Measurements from ENCODE around the gene LHX6. TPM values are rescaled to one million over a fixed set of nuclear protein-coding genes. Genes with fewer than 3 reads are reported as not detected.

Gene LHX6
- total and polyA plus RNA-seq, 2 of the 8 experiments (the other 6 are each of a cell fraction or from before 2014, with no cell fraction given): 0.92 to 1.2 TPM

DNA sequence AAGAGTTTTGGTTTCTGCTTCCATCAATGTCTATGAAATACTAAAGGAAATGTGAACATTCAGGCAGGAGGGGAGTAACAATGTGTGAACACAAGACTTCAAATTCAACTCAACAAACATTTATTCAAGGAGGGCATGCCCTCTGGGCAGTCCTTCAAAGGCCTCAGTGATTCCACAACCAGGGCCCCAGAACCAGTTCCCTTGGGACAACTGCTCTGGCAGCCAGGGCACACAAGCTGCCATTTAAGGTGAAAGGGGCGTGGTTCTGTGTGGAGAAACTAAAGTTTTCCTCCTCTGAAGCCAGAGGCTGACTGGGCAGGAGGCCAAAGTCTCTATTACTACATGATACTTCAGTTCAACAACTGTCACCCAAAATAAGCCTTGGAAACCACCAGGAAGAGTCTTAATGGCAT, 32.7 kb upstream of the LHX6 start:
- H3K9me3 ChIP-seq (ENCODE audit: insufficient read depth in 2 of 2, low read depth in 1 of 2, low read length in 1 of 2): no peaks in the 10 kb centered on the region
- peaks cover 4% of the 10 kb centered on the region; the same call in 1 of the 2 replicates for H3K23me2 ChIP-seq (ENCODE audit: low read depth, low read length)
- ChIA-PET CTCF (ENCODE audit: partially characterized antibody) (interaction anchor here (0.7 to 10.6 kb wide), 2 partner anchors 88 to 136 kb away, joined by 3 to 72 read pairs; no protein-coding TSS in a partner anchor), POLR2A (ENCODE audit: partially characterized antibody) (interaction anchor here (0.9 to 1.1 kb wide), 2 partner anchors 68 to 77 kb away, joined by 3 to 4 read pairs; no protein-coding TSS in a partner anchor)
- peaks cover 0 to 31% of the 10 kb centered on the region in 2 experiments; a peak in 3 of 4 replicates for H3K79me2 ChIP-seq (ENCODE audit: control insufficient read depth in 1 of 2, insufficient read depth in 2 of 2, low read length in 2 of 2)
- H4K91ac ChIP-seq (replicated peaks; ENCODE audit: insufficient read length, low read length): no peak overlapping the region
- H3K4me1 ChIP-seq (replicated peaks in 1 of 4; ENCODE audit: control insufficient read depth in 3 of 4, insufficient read depth in 4 of 4, low read length in 3 of 4): peaks cover 0 to 6% (median 2%) of the 10 kb centered on the region in 4 experiments; a peak in 4 of 7 replicates
- no peak for DNase-seq (ENCODE audit: low read depth in 1 of 2, low spot score in 2 of 2)
- H2AFZ ChIP-seq (ENCODE audit: low read length): no peak overlapping the region
- H3K14ac ChIP-seq (ENCODE audit: insufficient read length): no peak overlapping the region
- no peak overlapping the region for H2BK15ac ChIP-seq (ENCODE audit: low read length)
- H3K36me3 ChIP-seq (ENCODE audit: control insufficient read depth in 2 of 4, insufficient read depth in 4 of 4, low read length in 3 of 4): peaks cover 3 to 15% (median 8%) of the 10 kb centered on the region in 4 experiments; a peak in 7 of 8 replicates
- H2AK5ac ChIP-seq (ENCODE audit: low read depth, low read length): no peak overlapping the region
- 80% methylated on average over 1 of the region's 1 CpG; no CpG with 5 or more reads in 1 of the 2 experiments for WGBS, 2 experiments (ENCODE audit: extremely low coverage in 1 of 2, insufficient coverage in 1 of 2, insufficient read length in 1 of 2, insufficient replicate concordance in 2 of 2, low coverage in 1 of 2, low lambda C conversion rate in 2 of 2, missing lambda C conversion rate in 1 of 2)
- H3K9ac ChIP-seq (replicated peaks in 1 of 4; ENCODE audit: extremely low read depth in 1 of 4, low read depth in 3 of 4, low read length in 3 of 4): no peak overlapping the region
- H3K56ac ChIP-seq (replicated peaks; ENCODE audit: insufficient read length, low read depth, low read length): no peak overlapping the region
- H2BK20ac ChIP-seq (ENCODE audit: low read length): no peak overlapping the region
- H3K27me3 ChIP-seq (replicated peaks in 1 of 4; ENCODE audit: control insufficient read depth in 3 of 4, extremely low read depth in 1 of 4, insufficient read depth in 3 of 4, low read length in 3 of 4): no peaks in the 10 kb centered on the region
- H3K18ac ChIP-seq (ENCODE audit: extremely low read depth, low read length): no peak overlapping the region
- H4K5ac ChIP-seq (ENCODE audit: insufficient read length, low read depth, low read length): no peak overlapping the region
- H3K79me1 ChIP-seq (ENCODE audit: low read depth, low read length): peaks cover 4% of the 10 kb centered on the region; the same call in 1 of the 2 replicates
- H4K8ac ChIP-seq (ENCODE audit: extremely low read depth, insufficient read depth, low read length): no peak overlapping the region
- no peak overlapping the region for H3K4me2 ChIP-seq (ENCODE audit: insufficient read depth in 1 of 2, low read depth in 2 of 2, low read length in 2 of 2)
- no peak overlapping the region for H3K4me3 ChIP-seq (ENCODE audit: extremely low read depth in 1 of 4, insufficient read depth in 2 of 4, low read depth in 3 of 4, low read length in 4 of 4)
- no peak overlapping the region for H3K27ac ChIP-seq (ENCODE audit: low read depth, low read length)
- H4K20me1 ChIP-seq (replicated peaks in 1 of 2; ENCODE audit: control insufficient read depth in 1 of 2, insufficient read depth in 2 of 2, low read length in 2 of 2): no peaks in the 10 kb centered on the region
- no peak overlapping the region for H2BK5ac ChIP-seq (ENCODE audit: low read depth, low read length)
- no peak overlapping the region for H2BK120ac ChIP-seq (replicated peaks; ENCODE audit: low read depth, low read length)
- H3K4ac ChIP-seq (replicated peaks; ENCODE audit: insufficient read length, low read depth, low read length): no peak overlapping the region
- H2BK12ac ChIP-seq (ENCODE audit: low read depth, low read length): no peak overlapping the region
- H3K23ac ChIP-seq (ENCODE audit: insufficient read length): no peak overlapping the region
- TF ChIP-seq BRCA1 (IDR thresholded peaks at IDR 0.05; ENCODE audit: low read depth, low read length): no peak
- TF ChIP-seq TBP (IDR thresholded peaks at IDR 0.05; ENCODE audit: low read depth, low read length): no peak
- TF ChIP-seq, protein P1, sequence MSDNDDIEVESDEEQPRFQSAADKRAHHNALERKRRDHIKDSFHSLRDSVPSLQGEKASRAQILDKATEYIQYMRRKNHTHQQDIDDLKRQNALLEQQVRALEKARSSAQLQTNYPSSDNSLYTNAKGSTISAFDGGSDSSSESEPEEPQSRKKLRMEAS (IDR thresholded peaks at IDR 0.05): no peak
- TF ChIP-seq TAF7 (optimal IDR thresholded peaks at IDR 0.05; ENCODE audit: borderline replicate concordance, low read depth, low read length): no peak
- no peak for TF ChIP-seq SAP30 (IDR thresholded peaks at IDR 0.05; ENCODE audit: insufficient read depth, insufficient replicate concordance, low read length)
- no peak for TF ChIP-seq YY1 (IDR thresholded peaks at IDR 0.05; ENCODE audit: low read depth, low read length)
- TF ChIP-seq, protein P2, sequence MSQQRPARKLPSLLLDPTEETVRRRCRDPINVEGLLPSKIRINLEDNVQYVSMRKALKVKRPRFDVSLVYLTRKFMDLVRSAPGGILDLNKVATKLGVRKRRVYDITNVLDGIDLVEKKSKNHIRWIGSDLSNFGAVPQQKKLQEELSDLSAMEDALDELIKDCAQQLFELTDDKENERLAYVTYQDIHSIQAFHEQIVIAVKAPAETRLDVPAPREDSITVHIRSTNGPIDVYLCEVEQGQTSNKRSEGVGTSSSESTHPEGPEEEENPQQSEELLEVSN (IDR thresholded peaks at IDR 0.05): no peak
- no peak for TF ChIP-seq TCF12 (IDR thresholded peaks at IDR 0.05; ENCODE audit: low read depth, low read length)
- no peak for FAIRE-seq
